ENCODE measurements around the gene ULK4.
"Not testable (repeated sequence)": the region's sequence is repeated elsewhere in the genome, so short reads cannot be mapped to it uniquely, and the experiment has no call there.

ULK4 gene

GRCh38 chr3:41986561-41986960 is 24.7 kb upstream of the ULK4 start:
- no peak overlapping the region for H3K4me3 ChIP-seq (ENCODE audit: insufficient read depth, low read length, poor library complexity, severe bottlenecking)
- no peaks in the 10 kb centered on the region for H3K36me3 ChIP-seq (ENCODE audit: low read length)
- H2AFZ ChIP-seq (ENCODE audit: low read depth, low read length, severe bottlenecking), result no peak overlapping the region
- H3F3A ChIP-seq (ENCODE audit: insufficient read depth), result no peaks in the 10 kb centered on the region
- H3K4me2 ChIP-seq (ENCODE audit: low read depth, low read length, poor library complexity, severe bottlenecking), result no peak overlapping the region
- H3K79me2 ChIP-seq (ENCODE audit: insufficient read depth, low read length), result no peaks in the 10 kb centered on the region
- TF ChIP-seq EZH2phosphoT487 (conservative IDR thresholded peaks at IDR 0.05; ENCODE audit: low read length), result no peak
- no peak for TF ChIP-seq CTCF (IDR thresholded peaks at IDR 0.05; ENCODE audit: insufficient read depth, low read length, poor library complexity, severe bottlenecking)
- H4K20me1 ChIP-seq (ENCODE audit: low read depth, low read length), result no peaks in the 10 kb centered on the region
- no peaks in the 10 kb centered on the region for H3K27me3 ChIP-seq (ENCODE audit: low read length)
- H3K9me2 ChIP-seq (replicated peaks; ENCODE audit: insufficient read depth, low read length), result no peaks in the 10 kb centered on the region
- H3K9ac ChIP-seq (ENCODE audit: low read length), result no peak overlapping the region
- H3K9me3 ChIP-seq (ENCODE audit: insufficient read depth, low read length), result no peaks in the 10 kb centered on the region
- no peak overlapping the region for H3K27ac ChIP-seq (ENCODE audit: low read depth, low read length)

- Histone ChIP-seq H3K9me3 (ENCODE audit: insufficient read depth, low read length) (no peaks in the 10 kb centered on the region), H3F3A (ENCODE audit: insufficient read depth) (no peaks in the 10 kb centered on the region), H3K36me3 (ENCODE audit: low read length) (no peaks in the 10 kb centered on the region), H3K79me2 (ENCODE audit: insufficient read depth, low read length) (no peaks in the 10 kb centered on the region), H3K4me2 (ENCODE audit: low read depth, low read length, poor library complexity, severe bottlenecking) (no peak overlapping the region), H3K27ac (ENCODE audit: low read depth, low read length) (no peak overlapping the region), H2AFZ (ENCODE audit: low read depth, low read length, severe bottlenecking) (no peak overlapping the region), H4K20me1 (ENCODE audit: low read depth, low read length) (no peaks in the 10 kb centered on the region), H3K9me2 (replicated peaks; ENCODE audit: insufficient read depth, low read length) (no peaks in the 10 kb centered on the region), H3K4me3 (ENCODE audit: insufficient read depth, low read length, poor library complexity, severe bottlenecking) (no peak overlapping the region), H3K9ac (ENCODE audit: low read length) (no peak overlapping the region), H3K27me3 (ENCODE audit: low read length) (no peaks in the 10 kb centered on the region)
- no peak for TF ChIP-seq EZH2phosphoT487 (conservative IDR thresholded peaks at IDR 0.05; ENCODE audit: low read length)
- no peak for TF ChIP-seq CTCF (IDR thresholded peaks at IDR 0.05; ENCODE audit: insufficient read depth, low read length, poor library complexity, severe bottlenecking)
Observed at GRCh38 chr3:41985018-41985417, 23.1 kb upstream of the ULK4 start.

GRCh38 chr3:41983091-41983490 is 21.2 kb upstream of the ULK4 start:
- not testable (repeated sequence) for H3F3A ChIP-seq (ENCODE audit: insufficient read depth); H3K79me2 ChIP-seq (ENCODE audit: insufficient read depth, low read length); H3K36me3 ChIP-seq (ENCODE audit: low read length); H3K27me3 ChIP-seq (ENCODE audit: low read length); H3K4me2 ChIP-seq (ENCODE audit: low read depth, low read length, poor library complexity, severe bottlenecking); H3K27ac ChIP-seq (ENCODE audit: low read depth, low read length); H3K9me3 ChIP-seq (ENCODE audit: insufficient read depth, low read length); H4K20me1 ChIP-seq (ENCODE audit: low read depth, low read length); H3K9ac ChIP-seq (ENCODE audit: low read length); H3K4me3 ChIP-seq (ENCODE audit: insufficient read depth, low read length, poor library complexity, severe bottlenecking); H2AFZ ChIP-seq (ENCODE audit: low read depth, low read length, severe bottlenecking); H3K9me2 ChIP-seq (replicated peaks; ENCODE audit: insufficient read depth, low read length)

- not testable (repeated sequence) for H3K9me3 ChIP-seq (ENCODE audit: insufficient read depth, low read length); H3K9ac ChIP-seq (ENCODE audit: low read length); H3K36me3 ChIP-seq (ENCODE audit: low read length); H3F3A ChIP-seq (ENCODE audit: insufficient read depth); H3K4me2 ChIP-seq (ENCODE audit: low read depth, low read length, poor library complexity, severe bottlenecking); H3K4me3 ChIP-seq (ENCODE audit: insufficient read depth, low read length, poor library complexity, severe bottlenecking); H3K27me3 ChIP-seq (ENCODE audit: low read length); H4K20me1 ChIP-seq (ENCODE audit: low read depth, low read length); H3K27ac ChIP-seq (ENCODE audit: low read depth, low read length); H2AFZ ChIP-seq (ENCODE audit: low read depth, low read length, severe bottlenecking); H3K9me2 ChIP-seq (replicated peaks; ENCODE audit: insufficient read depth, low read length); H3K79me2 ChIP-seq (ENCODE audit: insufficient read depth, low read length)
Observed at GRCh38 chr3:41977401-41977800, 15.5 kb upstream of the ULK4 start.

Data from SU-DHL-6 (cell line).